Calu3 (cell line): ENCODE measurements around the gene DEDD2. TPM values are rescaled to one million over a fixed set of nuclear protein-coding genes. Genes with fewer than 3 reads are reported as not detected.

Experiments
- BruUV-seq: library from RNA; stranded (reverse); fragments of 400-500 nt; replicated peaks from 2 replicates; lab custom pipeline; 2021; lab: Mats Ljungman, UMichigan
- CTCF ChIA-PET: fragments of 300-600 bp; sonication (Branson Sonifier 250); formaldehyde crosslinking; loops from one replicate; lab custom pipeline; 2022; ENCODE audit warnings: antibody characterized with exemption; lab: Charles Lee
- DNase-seq: peaks from one replicate; pipeline ENCODE4 v3.0.0; 2022
- H3K27ac Mint-ChIP-seq: one replicate; pipeline ENCODE4 v1.8.0; 2022; ENCODE audit warnings: mixed read lengths; ENCODE audit not compliant: unreplicated experiment
- H3K27me3 Mint-ChIP-seq: one replicate; pipeline ENCODE4 v1.8.0; 2022; ENCODE audit warnings: mixed read lengths; ENCODE audit not compliant: unreplicated experiment
- H3K36me3 Mint-ChIP-seq: one replicate; pipeline ENCODE4 v1.8.0; 2022; ENCODE audit warnings: mild to moderate bottlenecking, moderate library complexity, mixed read lengths; ENCODE audit not compliant: insufficient read depth, unreplicated experiment
- H3K4me1 Mint-ChIP-seq: one replicate; pipeline ENCODE4 v1.8.0; 2022; ENCODE audit warnings: mild to moderate bottlenecking, low read depth, mixed read lengths; ENCODE audit not compliant: unreplicated experiment
- H3K4me3 Mint-ChIP-seq: one replicate; pipeline ENCODE4 v1.8.0; 2022; ENCODE audit warnings: mild to moderate bottlenecking, low read depth, moderate library complexity, mixed read lengths; ENCODE audit not compliant: unreplicated experiment
- H3K9me3 Mint-ChIP-seq: one replicate; pipeline ENCODE4 v1.8.0; 2022; ENCODE audit warnings: low read depth, mixed read lengths; ENCODE audit not compliant: unreplicated experiment
- CTCF ChIP-seq: fragments of 200-600 bp; IDR thresholded peaks from one replicate; pipeline ENCODE4 v1.8.0; 2022; ENCODE audit warnings: antibody characterized with exemption; ENCODE audit not compliant: unreplicated experiment
- intact Hi-C: fragments of 100-400 bp; cut with micrococcal nuclease; formaldehyde crosslinking; loops from one replicate; pipeline ENCODE4 v1.10.0; 2022; ENCODE audit not compliant: unreplicated experiment
- total RNA-seq: library from RNA; stranded (reverse); gene quantifications from 2 replicates; pipeline ENCODE4 v1.2.3, GENCODE V29; 2022

Gene DEDD2
- total RNA-seq, 1 experiment from 2014 or later: 78.3 TPM

- no peak for DNase-seq
- CTCF ChIA-PET: interaction anchor here (0.9 kb wide), 1 partner anchor 26 kb away, joined by 4 read pairs; no protein-coding TSS in a partner anchor
- no peak overlapping the region for H3K4me3 Mint-ChIP-seq
- no peaks in the 10 kb centered on the region for H3K9me3 Mint-ChIP-seq
- no peaks in the 10 kb centered on the region for H3K27me3 Mint-ChIP-seq
- no peak for TF ChIP-seq CTCF
- no TSS peak for BruUV-seq
- intact Hi-C loops: no loop called here
- peaks cover 85% of the 10 kb centered on the region for H3K36me3 Mint-ChIP-seq
- H3K27ac Mint-ChIP-seq: no peak overlapping the region
- peaks cover 54% of the 10 kb centered on the region for H3K4me1 Mint-ChIP-seq
Observed at GRCh38 chr19:42202290-42202880, 15.1 kb downstream of the DEDD2 start.

GRCh38 chr19:42201489-42202289 lies 15.8 kb downstream of the DEDD2 start:
- CTCF ChIA-PET: interaction anchor here (0.9 kb wide), 1 partner anchor 25 kb away, joined by 4 read pairs; no protein-coding TSS in a partner anchor
- H3K36me3 Mint-ChIP-seq: peaks cover 85% of the 10 kb centered on the region
- no peak overlapping the region for H3K4me3 Mint-ChIP-seq
- BruUV-seq: no TSS peak
- H3K9me3 Mint-ChIP-seq: no peaks in the 10 kb centered on the region
- DNase-seq: no peak
- H3K27ac Mint-ChIP-seq: no peak overlapping the region
- intact Hi-C loops: no loop called here
- peaks cover 54% of the 10 kb centered on the region for H3K4me1 Mint-ChIP-seq
- no peaks in the 10 kb centered on the region for H3K27me3 Mint-ChIP-seq
- no peak for TF ChIP-seq CTCF

- CTCF ChIA-PET: no interaction called here
- peaks cover 78% of the 10 kb centered on the region for H3K36me3 Mint-ChIP-seq
- BruUV-seq: no TSS peak
- TF ChIP-seq CTCF: no peak
- no peak overlapping the region for H3K4me3 Mint-ChIP-seq
- no peaks in the 10 kb centered on the region for H3K9me3 Mint-ChIP-seq
- H3K4me1 Mint-ChIP-seq: peaks cover 55% of the 10 kb centered on the region
- intact Hi-C loops: no loop called here
- DNase-seq: no peak
- H3K27ac Mint-ChIP-seq: no peak overlapping the region
- H3K27me3 Mint-ChIP-seq: no peaks in the 10 kb centered on the region
Observed at GRCh38 chr19:42200116-42200715, 17.3 kb downstream of the DEDD2 start.

- no peak overlapping the region for H3K27ac Mint-ChIP-seq
- H3K4me3 Mint-ChIP-seq: no peak overlapping the region
- no peaks in the 10 kb centered on the region for H3K27me3 Mint-ChIP-seq
- peaks cover 55% of the 10 kb centered on the region for H3K4me1 Mint-ChIP-seq
- no peaks in the 10 kb centered on the region for H3K9me3 Mint-ChIP-seq
- intact Hi-C loops: no loop called here
- BruUV-seq: no TSS peak
- CTCF ChIA-PET: no interaction called here
- H3K36me3 Mint-ChIP-seq: peaks cover 72% of the 10 kb centered on the region
- no peak for TF ChIP-seq CTCF
- DNase-seq: no peak
Observed at GRCh38 chr19:42199440-42200115, 17.9 kb downstream of the DEDD2 start.
